GM12878 (cell line): ENCODE data around the gene PIK3R5. TPM values are rescaled to one million over a fixed set of nuclear protein-coding genes. Genes with fewer than 3 reads are reported as not detected.

Experiments
- ATF2 ChIP-seq: IDR thresholded peaks from 2 replicates; pipeline ENCODE4 v1.6.1; 2012; ENCODE audit warnings: low read length, inconsistent platforms
- ATF7 ChIP-seq: fragments of 450-650 bp; IDR thresholded peaks from 2 replicates; pipeline ENCODE4 v1.6.1; 2016; ENCODE audit warnings: low read depth, mild to moderate bottlenecking
- CREM ChIP-seq: IDR thresholded peaks from 2 replicates; pipeline ENCODE4 v1.6.1; 2014; ENCODE audit warnings: antibody characterized with exemption, low read depth
- DPF2 ChIP-seq: fragments of 450-650 bp; IDR thresholded peaks from 2 replicates; pipeline ENCODE4 v1.6.1; 2017; ENCODE audit warnings: mild to moderate bottlenecking
- E2F8 ChIP-seq: fragments of 450-650 bp; IDR thresholded peaks from 2 replicates; pipeline ENCODE4 v1.6.1; 2018; ENCODE audit warnings: mild to moderate bottlenecking, low read depth, moderate library complexity; ENCODE audit not compliant: partially characterized antibody
- EP300 ChIP-seq, 2 experiments: fragments of 150-350 bp in 1 of 2; IDR thresholded peaks; 2 replicates each; pipeline ENCODE4 v1.6.1; 2011 to 2012; ENCODE audit warnings: low read depth in 2 of 2, low read length in 2 of 2, borderline replicate concordance in 1 of 2, improper control_type of control experiment in 1 of 2, inconsistent platforms in 1 of 2; ENCODE audit not compliant: control insufficient read depth in 1 of 2
- HSF1 ChIP-seq: fragments of 150-350 bp; IDR thresholded peaks from 2 replicates; pipeline ENCODE4 v1.6.1; 2014; ENCODE audit warnings: mild to moderate bottlenecking, low read depth, low read length
- IRF3 ChIP-seq: fragments of 450-650 bp; IDR thresholded peaks from 2 replicates; pipeline ENCODE4 v1.6.1; 2014; ENCODE audit warnings: mild to moderate bottlenecking
- KLF5 ChIP-seq: fragments of 450-650 bp; IDR thresholded peaks from 2 replicates; pipeline ENCODE4 v1.6.1; 2014; ENCODE audit warnings: mild to moderate bottlenecking; ENCODE audit not compliant: partially characterized antibody
- MLLT1 ChIP-seq: fragments of 450-650 bp; IDR thresholded peaks from 2 replicates; pipeline ENCODE4 v1.6.1; 2016; ENCODE audit warnings: mild to moderate bottlenecking
- MTA2 ChIP-seq: fragments of 450-650 bp; IDR thresholded peaks from 2 replicates; pipeline ENCODE4 v1.6.1; 2016; ENCODE audit warnings: low read depth, mild to moderate bottlenecking, moderate library complexity
- NFYB ChIP-seq: IDR thresholded peaks from 2 replicates; pipeline ENCODE4 v1.6.1; 2011; ENCODE audit warnings: low read depth, mild to moderate bottlenecking, low read length, improper control_type of control experiment, moderate library complexity; ENCODE audit not compliant: insufficient read depth
- NR2C1 ChIP-seq: fragments of 450-650 bp; IDR thresholded peaks from 2 replicates; pipeline ENCODE4 v1.6.1; 2017; ENCODE audit warnings: antibody characterized with exemption, mild to moderate bottlenecking, moderate library complexity
- POLR2AphosphoS5 ChIP-seq: IDR thresholded peaks from 2 replicates; pipeline ENCODE4 v1.6.1; 2011; ENCODE audit warnings: mild to moderate bottlenecking, low read length, inconsistent platforms
- RAD51 ChIP-seq: fragments of 450-650 bp; IDR thresholded peaks from 2 replicates; pipeline ENCODE4 v1.6.1; 2016; ENCODE audit warnings: moderate library complexity, mild to moderate bottlenecking, inconsistent platforms
- SIX5 ChIP-seq: IDR thresholded peaks from 2 replicates; pipeline ENCODE4 v1.6.1; 2011; ENCODE audit warnings: mild to moderate bottlenecking, low read depth, low read length, moderate library complexity; ENCODE audit not compliant: severe bottlenecking
- SKIL ChIP-seq: fragments of 450-650 bp; IDR thresholded peaks from 2 replicates; pipeline ENCODE4 v1.6.1; 2017; ENCODE audit warnings: mild to moderate bottlenecking, low read depth, inconsistent platforms; ENCODE audit not compliant: poor library complexity, severe bottlenecking
- TARDBP ChIP-seq: IDR thresholded peaks from 2 replicates; pipeline ENCODE4 v1.6.1; 2016; ENCODE audit warnings: borderline replicate concordance
- ZNF274 ChIP-seq: IDR thresholded peaks from one replicate; pipeline ENCODE4 v1.8.0; 2011; ENCODE audit not compliant: insufficient read length, insufficient read depth
- polyA plus RNA-seq, 11 experiments: library from polyadenylated mRNA; depleted of rRNA in 4 of 11; unstranded in 6 of 11; stranded (reverse) in 5 of 11; fragments of >200 nt; fragmentation: Nextera tagmentation in 4 of 11; fragmentation: Illumina TruSeq in 1 of 11; extraction: Ambion mirVana in 4 of 11; extraction: Trizol in 1 of 11; gene quantifications; 1 replicate in 1 of 11; 2 replicates in 10 of 11; pipeline versions ENCODE4 v1.2.1 to v1.2.3, GENCODE V29; 2011 to 2016; ENCODE audit warnings: inconsistent platforms in 2 of 11, missing spikeins in 2 of 11, low read depth in 1 of 11
- total RNA-seq, 4 experiments: library from RNA; depleted of rRNA in 3 of 4; stranded (reverse); fragments of >200 nt in 3 of 4; fragmentation: Illumina TruSeq in 1 of 4; extraction: Trizol in 1 of 4; gene quantifications; 2 replicates each; pipeline versions ENCODE4 v1.2.1 to v1.2.3, GENCODE V29; 2013 to 2021

PIK3R5 gene
- total and polyA plus RNA-seq, 10 of the 15 experiments (the other 5 are each of a cell fraction or from before 2014, with no cell fraction given), result 9.5 to 50.8 (median 35.5) TPM

GRCh38 chr17:8849311-8850041 is 116.0 kb downstream of the PIK3R5 start (continued):
- no peak for TF ChIP-seq HSF1
- TF ChIP-seq E2F8, result no peak
- TF ChIP-seq KLF5, result no peak
- TF ChIP-seq TARDBP, result no peak
- TF ChIP-seq NR2C1, result no peak
- no peak for TF ChIP-seq CREM
- TF ChIP-seq POLR2AphosphoS5, result no peak
- TF ChIP-seq RAD51, result no peak
- TF ChIP-seq SIX5, result no peak
- no peak for TF ChIP-seq NFYB
- peak; percentile 91 for TF ChIP-seq MTA2
- TF ChIP-seq SKIL, result no peak
- no peak for TF ChIP-seq IRF3
- peak; percentile 79 for TF ChIP-seq DPF2
- TF ChIP-seq ZNF274, result no peak
- TF ChIP-seq ATF2, result 0 out of 2 replicates have a peak, but pooled peaks have one; percentile 20
- no peak; the same call in none of the 2 replicates for TF ChIP-seq MLLT1
- peak in 1 of 2 experiments; percentile 46; a peak in 1 of 4 replicates for TF ChIP-seq EP300 (IDR thresholded peaks at IDR 0.05; ENCODE audit: borderline replicate concordance in 1 of 2, control insufficient read depth in 1 of 2, low read depth in 2 of 2, low read length in 2 of 2)
- TF ChIP-seq ATF7, result 0 out of 2 replicates have a peak, but pooled peaks have one; percentile 23
